ENCODE results near the gene INSRR. TPM values are rescaled to one million over a fixed set of nuclear protein-coding genes. Genes with fewer than 3 reads are reported as not detected.

The INSRR gene
- total and polyA plus RNA-seq, 7 experiments from 2014 or later, result 0.63 TPM; not detected in 6

DNA sequence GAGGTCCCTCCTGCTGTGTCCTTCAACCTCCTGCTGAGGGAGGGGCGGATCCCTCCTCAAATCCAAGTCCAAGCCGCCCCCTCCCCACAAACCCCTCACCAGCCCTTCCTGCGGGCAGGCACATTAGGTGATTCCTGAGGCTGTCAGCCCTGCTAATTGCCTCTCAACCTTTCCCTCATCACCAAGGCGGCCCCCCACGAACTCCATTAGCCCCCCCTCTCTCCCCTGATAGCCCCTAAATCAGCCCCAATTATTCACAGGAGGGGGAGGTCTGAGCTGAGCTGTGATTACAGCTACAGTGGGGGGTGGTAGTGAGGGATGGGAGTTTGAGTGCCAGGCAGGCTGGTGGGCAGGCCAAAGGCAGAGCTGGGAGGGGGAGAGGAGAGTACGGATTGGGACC lies 28.8 kb upstream of the INSRR start:
- Histone ChIP-seq H3K9me3 (ENCODE audit: control insufficient read depth in 2 of 3, low read length in 3 of 3) (no peaks in the 10 kb centered on the region), H3K36me3 (ENCODE audit: control insufficient read depth in 2 of 3, insufficient read depth in 3 of 3, low read length in 3 of 3) (no peaks in the 10 kb centered on the region), H3K27me3 (ENCODE audit: control insufficient read depth in 2 of 2, insufficient read depth in 2 of 2, low read length in 2 of 2) (no peaks in the 10 kb centered on the region), H3K4me3 (ENCODE audit: low read length) (no peak overlapping the region), H3K27ac (ENCODE audit: low read depth, low read length) (no peak overlapping the region), H3K4me1 (ENCODE audit: control insufficient read depth in 2 of 2, insufficient read depth in 2 of 2, low read length in 2 of 2) (no peaks in the 10 kb centered on the region)
- Mint-ChIP-seq H3K36me3 (no peaks in the 10 kb centered on the region), H3K27me3 (peaks cover 13 to 55% (median 38%) of the 10 kb centered on the region in 5 donors), H3K9me3 (no peaks in the 10 kb centered on the region), H3K4me1 (peaks cover 6 to 23% (median 12%) of the 10 kb centered on the region in 7 donors), H3K27ac (no peak overlapping the region), H3K4me3 (no peak overlapping the region)
- POLR2A ChIA-PET, result no interaction called here
- DNase-seq (no peak), ATAC-seq (no peak)
- intact Hi-C loops (cut with micrococcal nuclease), result no loop called here
- CTCF ChIA-PET, result interaction anchor here (0.7 to 6.0 kb wide), 3 partner anchors 91 to 155 kb away, joined by 3 to 38 read pairs (median 4); no protein-coding TSS in a partner anchor

DNA sequence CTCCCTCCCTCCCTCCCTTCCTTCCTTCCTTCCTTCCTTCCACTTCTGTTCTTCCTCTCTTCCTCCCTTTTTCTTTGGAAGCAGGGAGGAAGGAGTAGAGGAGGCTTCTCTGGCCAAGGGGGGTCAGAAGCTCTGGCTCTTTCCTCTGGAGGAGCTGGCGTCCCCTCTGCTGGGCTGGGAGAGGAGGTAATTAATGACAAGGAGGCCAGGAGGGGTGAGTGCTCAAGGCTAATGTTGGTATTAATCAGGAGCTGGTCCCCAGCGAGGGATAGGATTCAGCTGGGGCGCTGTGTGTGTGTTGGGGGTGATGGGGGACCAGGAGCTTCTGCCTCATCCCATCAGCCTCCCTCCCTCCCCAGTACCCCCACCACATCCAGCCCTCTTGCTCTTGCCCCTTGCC lies 28.4 kb upstream of the INSRR start:
- no peak overlapping the region for H3K27ac Mint-ChIP-seq
- Histone ChIP-seq H3K4me3 (ENCODE audit: low read length) (no peak overlapping the region), H3K27me3 (ENCODE audit: control insufficient read depth in 2 of 2, insufficient read depth in 2 of 2, low read length in 2 of 2) (no peaks in the 10 kb centered on the region), H3K36me3 (ENCODE audit: control insufficient read depth in 2 of 3, insufficient read depth in 3 of 3, low read length in 3 of 3) (no peaks in the 10 kb centered on the region), H3K4me1 (ENCODE audit: control insufficient read depth in 2 of 2, insufficient read depth in 2 of 2, low read length in 2 of 2) (no peaks in the 10 kb centered on the region), H3K27ac (ENCODE audit: low read depth, low read length) (no peak overlapping the region), H3K9me3 (ENCODE audit: control insufficient read depth in 2 of 3, low read length in 3 of 3) (no peaks in the 10 kb centered on the region)
- CTCF ChIA-PET, result interaction anchor here (6.0 kb wide), 1 partner anchor 90 kb away, joined by 38 read pairs; no protein-coding TSS in a partner anchor
- peaks cover 6 to 19% (median 9%) of the 10 kb centered on the region in 7 donors for H3K4me1 Mint-ChIP-seq
- ATAC-seq, result no peak
- peaks cover 14 to 59% (median 35%) of the 10 kb centered on the region in 5 donors for H3K27me3 Mint-ChIP-seq
- H3K4me3 Mint-ChIP-seq, result no peak overlapping the region
- DNase-seq, result no peak
- POLR2A ChIA-PET, result no interaction called here
- no peaks in the 10 kb centered on the region for H3K36me3 Mint-ChIP-seq
- H3K9me3 Mint-ChIP-seq, result no peaks in the 10 kb centered on the region
- intact Hi-C loops (cut with micrococcal nuclease), result no loop called here

DNA sequence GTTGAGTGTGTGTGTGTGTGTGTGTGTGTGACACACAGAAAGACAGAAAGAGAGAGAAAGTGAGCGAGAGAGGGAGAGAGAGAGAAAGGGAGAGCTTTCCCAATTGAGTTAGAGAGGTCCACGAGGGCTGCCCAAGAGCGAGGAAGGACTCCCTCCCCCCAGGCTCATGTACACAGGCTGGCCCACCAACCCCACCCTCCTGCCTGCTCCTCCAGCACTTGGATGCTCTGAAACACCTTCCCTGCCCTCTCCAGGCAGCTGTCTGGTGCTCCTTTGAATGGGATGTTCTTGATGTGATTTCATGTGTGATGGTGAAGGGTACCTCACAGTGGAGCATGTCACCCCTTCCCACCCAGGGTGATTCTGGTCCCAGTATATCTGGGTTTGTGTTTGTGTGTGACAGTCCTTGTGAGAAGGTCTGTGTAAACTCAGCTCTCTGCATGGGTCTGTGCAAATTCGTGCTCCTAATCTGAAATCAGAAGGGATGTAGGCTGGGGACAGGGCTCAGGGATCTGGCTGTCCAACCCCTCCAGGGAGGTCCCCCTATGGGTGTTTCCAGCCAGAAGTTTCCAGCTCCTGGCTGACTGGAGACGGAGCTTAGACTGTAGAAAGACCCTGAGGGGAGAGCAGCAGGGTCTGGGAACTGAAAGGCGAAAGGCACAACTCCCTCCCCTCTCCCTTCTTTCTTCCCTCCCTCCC lies 27.8 kb upstream of the INSRR start:
- H3K9me3 Mint-ChIP-seq, result no peaks in the 10 kb centered on the region
- no peak overlapping the region for H3K27ac Mint-ChIP-seq
- Histone ChIP-seq H3K36me3 (ENCODE audit: control insufficient read depth in 2 of 3, insufficient read depth in 3 of 3, low read length in 3 of 3) (no peaks in the 10 kb centered on the region), H3K27ac (ENCODE audit: low read depth, low read length) (no peak overlapping the region), H3K27me3 (ENCODE audit: control insufficient read depth in 2 of 2, insufficient read depth in 2 of 2, low read length in 2 of 2) (no peaks in the 10 kb centered on the region), H3K4me1 (ENCODE audit: control insufficient read depth in 2 of 2, insufficient read depth in 2 of 2, low read length in 2 of 2) (no peaks in the 10 kb centered on the region), H3K4me3 (ENCODE audit: low read length) (no peak overlapping the region), H3K9me3 (ENCODE audit: control insufficient read depth in 2 of 3, low read length in 3 of 3) (no peaks in the 10 kb centered on the region)
- ChIA-PET CTCF (interaction anchor here (6.0 kb wide), 1 partner anchor 90 kb away, joined by 38 read pairs; no protein-coding TSS in a partner anchor), POLR2A (no interaction called here)
- ATAC-seq (no peak), DNase-seq (no peak)
- no peak overlapping the region for H3K4me3 Mint-ChIP-seq
- peaks cover 10 to 64% (median 33%) of the 10 kb centered on the region in 5 donors for H3K27me3 Mint-ChIP-seq
- intact Hi-C loops (cut with micrococcal nuclease), result no loop called here
- H3K36me3 Mint-ChIP-seq, result no peaks in the 10 kb centered on the region
- peaks cover 2 to 13% (median 6%) of the 10 kb centered on the region in 7 donors for H3K4me1 Mint-ChIP-seq

DNA sequence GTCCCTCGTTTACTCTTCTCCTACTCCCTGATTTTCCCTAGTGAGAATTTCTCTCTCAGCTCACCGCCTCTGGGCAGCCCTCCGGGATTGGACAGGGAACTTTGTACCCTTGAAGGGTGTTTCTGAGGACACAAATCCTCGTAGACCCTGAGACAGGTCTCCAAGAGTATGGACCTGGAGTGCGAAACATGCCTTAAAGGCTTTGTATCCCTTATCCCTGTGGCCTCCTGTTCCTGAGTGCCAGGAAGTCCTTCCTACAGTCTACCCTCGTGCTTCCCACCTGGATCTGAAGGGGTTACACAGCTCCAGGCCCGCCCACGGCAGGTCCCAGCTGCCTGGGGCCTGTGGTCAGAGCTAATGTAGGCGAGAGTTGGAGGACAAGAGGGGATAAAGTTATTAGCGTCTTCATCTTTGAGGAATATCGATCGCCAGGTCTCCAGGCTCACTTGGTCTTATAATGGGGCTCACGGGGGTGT lies 27.0 kb upstream of the INSRR start:
- no peak overlapping the region for H3K27ac Mint-ChIP-seq
- H3K27me3 Mint-ChIP-seq, result peaks cover 6 to 59% (median 31%) of the 10 kb centered on the region in 5 donors

DNA sequence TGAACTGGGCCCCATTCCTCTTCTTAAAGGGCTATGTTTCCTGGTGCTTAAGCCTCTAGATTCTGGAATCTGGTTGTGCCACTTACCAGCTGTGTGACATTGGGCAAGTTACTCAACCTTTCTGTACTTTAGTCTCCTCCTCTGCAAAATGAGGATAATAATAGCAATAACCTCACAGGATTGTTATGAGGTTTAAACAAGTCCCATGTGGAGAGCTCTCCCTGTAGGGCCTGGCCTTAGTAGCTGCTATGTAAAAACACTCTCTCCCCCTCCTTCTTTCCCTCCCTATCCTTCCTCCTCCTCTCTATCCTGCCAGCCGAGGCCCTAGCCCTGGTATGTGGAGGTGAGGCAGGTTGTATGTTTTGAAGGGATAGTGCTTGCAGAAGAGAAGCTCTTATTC lies 26.4 kb upstream of the INSRR start:
- peaks cover 0 to 7% (median 3%) of the 10 kb centered on the region in 7 donors for H3K4me1 Mint-ChIP-seq
- no peaks in the 10 kb centered on the region for H3K9me3 ChIP-seq (ENCODE audit: control insufficient read depth in 2 of 3, low read length in 3 of 3)
- POLR2A ChIA-PET, result interaction anchor here (0.5 kb wide), 1 partner anchor 573 kb away, joined by 3 read pairs; no protein-coding TSS in a partner anchor
- DNase-seq, result no peak
- no peak overlapping the region for H3K4me3 Mint-ChIP-seq
- CTCF ChIA-PET, result interaction anchor here (0.5 kb wide), 1 partner anchor 302 kb away, joined by 3 read pairs; no protein-coding TSS in a partner anchor
- no peak overlapping the region for H3K27ac Mint-ChIP-seq
- H3K27me3 ChIP-seq (ENCODE audit: control insufficient read depth in 2 of 2, insufficient read depth in 2 of 2, low read length in 2 of 2), result no peaks in the 10 kb centered on the region
- intact Hi-C loops (cut with micrococcal nuclease), result no loop called here
- no peaks in the 10 kb centered on the region for H3K4me1 ChIP-seq (ENCODE audit: control insufficient read depth in 2 of 2, insufficient read depth in 2 of 2, low read length in 2 of 2)
- H3K27me3 Mint-ChIP-seq, result peaks cover 6 to 59% (median 29%) of the 10 kb centered on the region in 5 donors
- H3K36me3 ChIP-seq (ENCODE audit: control insufficient read depth in 2 of 3, insufficient read depth in 3 of 3, low read length in 3 of 3), result no peaks in the 10 kb centered on the region
- no peak for ATAC-seq
- no peaks in the 10 kb centered on the region for H3K36me3 Mint-ChIP-seq
- no peaks in the 10 kb centered on the region for H3K9me3 Mint-ChIP-seq
- H3K4me3 ChIP-seq (ENCODE audit: low read length), result no peak overlapping the region
- H3K27ac ChIP-seq (ENCODE audit: low read depth, low read length), result no peak overlapping the region

More for the DNA sequence above, 27.0 kb upstream of the INSRR start:
- ChIA-PET POLR2A (interaction anchor here (0.5 kb wide), 1 partner anchor 573 kb away, joined by 3 read pairs; no protein-coding TSS in a partner anchor), CTCF (interaction anchor here (0.5 to 6.0 kb wide), 2 partner anchors 89 to 303 kb away, joined by 3 to 38 read pairs; no protein-coding TSS in a partner anchor)
- H3K4me3 ChIP-seq (ENCODE audit: low read length), result no peak overlapping the region
- intact Hi-C loops (cut with micrococcal nuclease), result no loop called here
- H3K36me3 ChIP-seq (ENCODE audit: control insufficient read depth in 2 of 3, insufficient read depth in 3 of 3, low read length in 3 of 3), result no peaks in the 10 kb centered on the region
- Mint-ChIP-seq H3K4me3 (no peak overlapping the region), H3K9me3 (no peaks in the 10 kb centered on the region), H3K4me1 (peaks cover 0 to 10% (median 4%) of the 10 kb centered on the region in 7 donors), H3K36me3 (no peaks in the 10 kb centered on the region)
- no peaks in the 10 kb centered on the region for H3K9me3 ChIP-seq (ENCODE audit: control insufficient read depth in 2 of 3, low read length in 3 of 3)
- H3K4me1 ChIP-seq (ENCODE audit: control insufficient read depth in 2 of 2, insufficient read depth in 2 of 2, low read length in 2 of 2), result no peaks in the 10 kb centered on the region
- DNase-seq (no peak), ATAC-seq (no peak)
- no peaks in the 10 kb centered on the region for H3K27me3 ChIP-seq (ENCODE audit: control insufficient read depth in 2 of 2, insufficient read depth in 2 of 2, low read length in 2 of 2)
- H3K27ac ChIP-seq (ENCODE audit: low read depth, low read length), result no peak overlapping the region

DNA sequence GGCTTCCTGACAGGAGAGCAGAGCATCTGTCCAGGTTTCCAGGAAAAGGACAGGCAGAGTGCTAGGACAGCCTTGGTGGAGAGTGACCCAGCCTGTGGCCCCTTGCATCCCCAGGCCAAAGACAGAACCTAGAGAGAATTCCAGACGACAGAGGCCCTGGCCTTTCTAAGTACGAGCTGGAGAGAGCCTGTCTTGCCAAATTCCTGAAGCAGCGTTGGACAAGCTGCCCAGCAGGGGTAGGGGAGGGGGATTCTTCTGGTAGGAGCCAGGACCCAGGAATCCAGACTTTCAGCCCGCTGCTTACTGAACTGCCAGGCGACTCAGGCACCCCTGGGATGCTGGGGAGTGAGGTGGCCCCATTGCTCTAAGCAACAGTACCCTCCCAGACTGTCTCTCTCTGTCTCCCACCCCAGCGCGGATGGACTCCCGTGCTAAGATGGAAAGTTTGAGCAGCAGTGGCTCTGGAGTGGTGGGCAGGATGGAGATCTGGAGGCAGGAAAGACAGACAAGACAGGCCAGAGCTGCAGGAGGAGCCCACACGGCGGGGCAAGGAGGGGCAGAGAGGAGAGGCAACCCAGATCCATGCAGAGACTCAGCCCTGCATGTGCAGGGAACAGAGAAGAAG lies 25.8 kb upstream of the INSRR start:
- DNase-seq (no peak), ATAC-seq (no peak)
- no peaks in the 10 kb centered on the region for H3K9me3 ChIP-seq (ENCODE audit: control insufficient read depth in 2 of 3, low read length in 3 of 3)
- Mint-ChIP-seq H3K4me1 (peaks cover 0 to 4% (median 0%) of the 10 kb centered on the region in 7 donors), H3K36me3 (no peaks in the 10 kb centered on the region), H3K9me3 (no peaks in the 10 kb centered on the region), H3K27ac (no peak overlapping the region), H3K27me3 (peaks cover 6 to 61% (median 23%) of the 10 kb centered on the region in 5 donors), H3K4me3 (no peak overlapping the region)
- H3K36me3 ChIP-seq (ENCODE audit: control insufficient read depth in 2 of 3, insufficient read depth in 3 of 3, low read length in 3 of 3), result no peaks in the 10 kb centered on the region
- ChIA-PET POLR2A (interaction anchor here (0.9 kb wide), 1 partner anchor 27 kb away, joined by 3 read pairs; no protein-coding TSS in a partner anchor), CTCF (interaction anchor here (0.6 to 0.7 kb wide), 2 partner anchors 13 to 79 kb away, joined by 3 to 5 read pairs; no protein-coding TSS in a partner anchor)
- H3K4me1 ChIP-seq (ENCODE audit: control insufficient read depth in 2 of 2, insufficient read depth in 2 of 2, low read length in 2 of 2), result no peaks in the 10 kb centered on the region
- H3K4me3 ChIP-seq (ENCODE audit: low read length), result no peak overlapping the region
- H3K27me3 ChIP-seq (ENCODE audit: control insufficient read depth in 2 of 2, insufficient read depth in 2 of 2, low read length in 2 of 2), result no peaks in the 10 kb centered on the region
- intact Hi-C loops (cut with micrococcal nuclease), result no loop called here
- no peak overlapping the region for H3K27ac ChIP-seq (ENCODE audit: low read depth, low read length)
